HTR-8/SVneo (cell line): ENCODE results near the gene F10.

Experiments used
- DNase-seq: peaks from one replicate; pipeline ENCODE4 v3.0.0; 2011; ENCODE audit warnings: low spot score, mixed read lengths; ENCODE audit not compliant: insufficient read length
- FAIRE-seq: peaks from 2 replicates; lab custom pipeline; 2011; peaks lifted over from hg19 to GRCh38; lab: Jason Lieb, UNC

F10 gene

DNA sequence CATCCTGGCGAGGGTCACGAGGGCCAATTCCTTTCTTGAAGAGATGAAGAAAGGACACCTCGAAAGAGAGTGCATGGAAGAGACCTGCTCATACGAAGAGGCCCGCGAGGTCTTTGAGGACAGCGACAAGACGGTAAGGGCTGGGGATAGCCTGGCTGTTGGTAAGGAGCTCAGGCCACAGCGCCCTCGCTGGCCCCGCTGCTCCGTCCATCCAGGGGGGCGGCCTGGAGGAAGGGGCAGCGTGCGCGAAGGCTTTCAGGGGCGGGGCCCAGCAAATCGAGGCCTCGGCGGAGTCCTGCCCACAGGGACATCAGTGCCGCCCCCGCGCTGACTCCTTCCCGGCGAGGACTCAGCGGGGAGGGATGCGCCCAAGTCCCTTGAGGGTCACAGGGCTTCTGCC, 6.9 kb downstream of the F10 start:
- no peak for FAIRE-seq
- no peak for DNase-seq

DNA sequence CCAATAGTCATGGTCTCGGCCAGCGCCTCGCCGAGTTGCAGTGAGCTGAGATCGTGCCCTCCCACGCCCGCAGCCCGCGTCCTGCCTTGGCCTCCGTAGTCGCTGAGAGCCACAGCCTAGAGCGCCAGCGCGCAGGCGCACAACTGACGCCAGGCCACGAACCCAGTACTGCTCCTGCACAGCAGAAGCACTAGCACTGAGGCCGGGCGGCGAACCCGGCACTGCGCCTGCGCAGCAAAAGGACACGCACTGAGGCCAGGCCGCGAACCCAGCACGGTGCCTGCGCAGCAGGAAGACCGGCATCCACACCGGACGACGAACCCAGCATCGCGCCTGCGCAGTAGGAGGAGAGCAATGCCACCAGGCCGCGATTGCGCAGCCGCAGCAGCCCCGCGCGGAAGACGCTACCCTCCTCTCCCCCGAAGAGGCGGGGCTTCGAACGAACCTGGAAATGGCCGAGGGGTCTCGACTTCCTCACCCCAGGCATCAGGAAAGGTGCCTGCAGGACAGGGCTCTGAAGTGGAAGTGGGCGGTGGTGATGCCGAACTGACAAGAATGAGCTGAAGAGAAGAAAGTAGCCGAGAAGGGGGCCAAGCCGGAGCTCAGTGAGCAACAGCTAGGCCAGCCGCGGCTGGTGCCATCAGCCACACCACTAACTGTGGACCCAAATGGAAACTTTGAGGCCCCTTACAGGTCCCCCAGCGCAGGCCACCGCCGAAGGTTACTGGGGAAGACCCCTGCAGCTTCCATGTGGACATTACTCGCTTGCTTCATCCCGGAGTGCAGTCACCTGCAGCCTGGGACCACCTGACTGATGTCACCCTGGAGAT, 7.5 kb downstream of the F10 start:
- FAIRE-seq, result no peak
- no peak for DNase-seq

DNA sequence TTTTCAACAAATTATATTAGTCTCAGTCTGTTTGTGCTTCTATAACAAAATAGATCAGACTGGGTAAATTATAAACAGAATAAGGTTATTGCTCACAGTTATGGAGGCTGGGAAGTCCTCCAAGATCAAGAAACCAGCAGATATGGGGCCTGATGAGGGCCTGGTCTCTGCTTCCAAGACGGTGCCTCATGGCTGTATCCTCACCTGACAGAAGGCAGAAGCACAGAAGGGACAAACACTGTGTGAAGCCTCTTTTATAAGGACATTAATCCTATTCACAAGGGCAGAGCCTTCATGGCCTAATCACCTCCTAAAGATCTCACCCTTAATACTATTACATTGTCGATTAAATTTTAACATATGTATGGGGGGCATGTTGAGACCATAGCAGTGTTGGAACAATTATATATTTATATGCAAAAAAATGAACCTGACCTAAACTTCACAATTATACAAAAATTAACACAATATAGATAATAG, 12.7 kb downstream of the F10 start:
- DNase-seq, result no peak
- no peak for FAIRE-seq

- FAIRE-seq (no peak), DNase-seq (no peak)
These were observed 15.2 kb downstream of the F10 start for GRCh38 chr13:113137691-113138298.

DNA sequence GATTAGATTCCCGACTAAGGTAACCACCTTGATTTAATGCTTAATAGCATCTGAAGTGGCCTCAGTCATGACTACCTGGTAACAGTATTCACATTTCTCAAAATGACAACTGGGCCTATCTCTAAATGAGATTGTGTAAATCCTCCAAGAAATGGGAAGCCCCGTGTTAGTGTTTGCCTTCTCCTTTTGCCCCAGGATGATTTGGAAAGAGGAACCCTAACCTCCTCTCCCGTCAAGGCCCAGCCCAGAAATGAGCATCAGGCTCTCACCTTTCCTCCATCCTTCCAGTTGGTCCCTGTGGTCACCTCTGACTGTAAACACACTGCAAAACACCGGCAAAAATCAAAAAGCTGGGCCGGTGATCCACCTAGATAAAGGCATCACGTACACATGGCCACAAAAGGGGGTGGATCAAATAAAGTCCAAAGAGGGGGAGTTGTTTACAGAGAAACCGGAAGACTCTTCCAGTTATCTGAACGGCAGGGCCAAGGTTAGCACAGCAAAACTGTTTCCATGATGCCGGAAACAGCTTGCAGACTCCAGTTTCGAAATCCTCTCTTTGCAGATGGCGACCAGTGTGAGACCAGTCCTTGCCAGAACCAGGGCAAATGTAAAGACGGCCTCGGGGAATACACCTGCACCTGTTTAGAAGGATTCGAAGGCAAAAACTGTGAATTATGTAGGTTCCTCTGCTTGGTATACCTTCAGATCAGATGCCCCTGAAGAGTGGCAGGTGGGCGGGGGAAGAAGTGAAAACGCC, 16.4 kb downstream of the F10 start:
- FAIRE-seq (no peak), DNase-seq (no peak)

GRCh38 chr13:113139577-113139976, 17.0 kb downstream of the F10 start:
- no peak for FAIRE-seq

DNA sequence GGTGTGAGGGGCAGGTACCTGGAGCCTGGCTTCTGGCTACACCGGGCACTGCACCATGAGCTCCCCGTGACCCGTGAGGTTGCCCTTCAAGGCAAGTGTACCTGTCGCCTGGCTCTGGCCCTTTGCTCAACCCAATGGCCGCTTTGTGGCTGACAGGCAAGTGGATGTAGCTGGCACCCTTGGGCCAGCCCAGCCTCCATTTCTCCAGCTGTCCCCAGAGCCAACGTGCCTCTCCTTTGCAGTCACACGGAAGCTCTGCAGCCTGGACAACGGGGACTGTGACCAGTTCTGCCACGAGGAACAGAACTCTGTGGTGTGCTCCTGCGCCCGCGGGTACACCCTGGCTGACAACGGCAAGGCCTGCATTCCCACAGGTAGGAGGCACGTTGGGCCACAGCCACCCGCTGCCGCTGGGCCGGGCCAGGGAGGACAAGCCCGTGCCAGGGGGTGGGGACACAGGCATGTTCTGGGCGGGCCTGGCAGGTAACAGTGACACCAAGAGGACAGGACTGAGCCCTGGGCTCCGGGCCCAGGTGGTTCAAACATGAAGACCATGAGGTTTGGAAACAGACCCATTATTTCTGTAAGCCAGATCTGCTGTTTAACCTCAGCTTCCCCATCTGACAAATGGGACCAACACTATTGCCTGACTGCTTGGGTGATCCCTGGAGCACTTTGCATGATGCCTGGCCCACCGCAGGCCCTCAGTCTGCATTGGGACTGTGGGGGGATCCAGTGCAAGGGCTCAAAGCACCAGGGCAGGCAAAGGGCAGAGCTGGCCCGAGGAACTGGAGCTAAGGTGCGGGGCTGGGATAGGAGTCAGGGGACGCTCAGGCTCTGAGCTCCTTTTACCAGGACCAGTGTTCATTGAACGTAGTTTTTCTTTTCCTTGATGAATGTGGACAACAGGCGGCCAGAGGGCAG, 18.3 kb downstream of the F10 start:
- DNase-seq, result no peak
- FAIRE-seq, result no peak

More at GRCh38 chr13:113139577-113139976, 17.0 kb downstream of the F10 start:
- no peak for DNase-seq

- FAIRE-seq (no peak), DNase-seq (no peak)
These were observed 19.0 kb downstream of the F10 start for GRCh38 chr13:113141601-113141970.

DNA sequence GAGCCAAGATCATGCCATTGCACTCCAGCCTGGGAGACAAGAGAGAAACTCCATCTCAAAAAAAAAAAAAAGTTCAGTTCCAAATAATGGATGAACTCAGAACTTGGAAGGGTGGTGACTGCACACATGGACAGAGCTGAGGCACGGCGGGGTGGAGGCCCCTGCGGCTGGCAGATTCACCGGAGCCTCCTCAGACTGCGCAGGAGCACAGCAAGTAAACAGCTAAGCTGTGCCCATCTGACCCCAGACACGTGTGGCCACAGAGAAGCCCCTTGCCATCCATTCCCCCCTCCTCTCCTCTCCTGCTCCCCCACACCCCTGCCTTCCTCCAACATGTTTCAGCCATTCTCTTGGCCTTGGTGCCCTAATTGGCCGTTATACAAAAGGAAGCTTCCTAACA, 20.3 kb downstream of the F10 start:
- FAIRE-seq (no peak), DNase-seq (no peak)

- DNase-seq (no peak), FAIRE-seq (no peak)
These were observed 21.1 kb downstream of the F10 start for GRCh38 chr13:113143466-113144254.

GRCh38 chr13:113144255-113144629, 21.6 kb downstream of the F10 start:
- FAIRE-seq (no peak), DNase-seq (no peak)

DNA sequence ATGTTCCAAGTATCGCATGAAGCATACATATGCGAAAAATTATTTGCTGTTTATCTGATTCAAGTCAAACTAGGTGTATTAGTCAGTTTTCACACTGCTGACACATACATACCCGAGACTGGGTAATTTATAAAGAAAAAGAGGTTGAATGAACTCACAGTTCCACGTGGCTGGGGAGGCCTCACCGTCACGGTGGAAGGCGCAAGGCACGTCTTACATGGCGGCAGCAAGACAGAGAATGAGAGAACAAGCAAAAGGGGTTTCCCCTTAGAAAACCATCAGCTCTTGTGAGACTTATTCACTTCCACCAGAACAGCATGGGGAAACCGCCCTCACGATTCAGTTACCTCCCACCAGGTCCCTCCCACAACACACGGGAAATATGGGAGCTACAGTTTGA, 22.9 kb downstream of the F10 start:
- DNase-seq (no peak), FAIRE-seq (no peak)

DNA sequence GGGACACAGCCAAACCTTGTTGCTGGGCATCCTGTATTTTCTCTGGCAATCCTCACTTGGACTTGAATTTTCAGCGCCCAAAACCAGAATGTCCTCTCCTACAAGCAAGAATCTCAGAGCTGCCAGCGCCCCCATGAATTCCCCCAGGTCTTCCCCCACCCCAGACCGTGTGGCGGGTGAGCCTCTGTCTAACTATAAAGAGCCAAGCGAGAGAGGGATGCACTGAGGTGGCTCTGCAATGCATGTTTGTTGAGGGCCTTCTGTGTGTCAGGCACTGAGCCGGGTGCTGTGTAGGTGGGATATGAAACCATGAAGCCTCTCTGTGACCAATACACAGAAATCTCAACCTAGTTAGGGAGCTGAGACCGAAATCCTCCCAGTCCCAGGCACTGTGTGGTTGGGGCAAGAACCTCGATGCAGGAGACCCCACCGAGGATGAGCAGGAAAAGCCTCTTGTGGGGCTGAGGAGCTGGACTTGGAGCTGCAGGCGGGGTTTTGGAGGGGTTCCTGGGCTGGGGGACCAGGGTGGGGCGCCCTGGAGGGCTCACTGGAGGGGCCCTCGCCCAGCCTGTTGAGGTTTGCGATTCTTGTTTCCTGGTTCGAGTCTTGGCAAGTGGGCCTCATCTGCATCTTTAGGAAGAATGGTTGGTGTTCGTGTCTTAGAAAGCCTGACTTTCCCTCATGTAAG, 23.5 kb downstream of the F10 start:
- FAIRE-seq (no peak), DNase-seq (no peak)

DNA sequence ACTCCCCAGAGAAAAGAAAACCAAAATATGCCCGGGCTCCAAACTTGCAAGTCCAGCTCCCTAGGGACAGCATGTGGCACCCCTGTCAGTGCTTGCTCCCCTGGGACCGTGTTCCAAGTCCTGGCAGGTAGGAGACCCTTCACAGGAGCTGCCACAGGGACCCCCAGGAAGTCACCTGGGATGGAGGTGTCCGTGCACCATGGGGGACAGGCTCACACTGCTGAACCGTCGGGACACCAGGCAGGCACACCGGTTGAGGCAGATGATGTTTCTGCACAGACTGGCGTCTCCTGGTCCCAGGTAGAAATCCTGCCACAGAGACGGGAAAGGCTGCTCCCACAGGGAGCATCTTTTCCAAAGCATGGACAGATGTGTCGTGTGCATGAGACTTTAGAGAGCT, 24.2 kb downstream of the F10 start:
- no peak for DNase-seq
- FAIRE-seq, result no peak

- DNase-seq, result no peak
- no peak for FAIRE-seq
These were observed 24.6 kb downstream of the F10 start for GRCh38 chr13:113147206-113147605.

GRCh38 chr13:113148407-113148806, 25.8 kb downstream of the F10 start:
- FAIRE-seq, result no peak
- no peak for DNase-seq

GRCh38 chr13:113148940-113149503, 26.4 kb downstream of the F10 start:
- FAIRE-seq (no peak), DNase-seq (no peak)

GRCh38 chr13:113149711-113150549, 27.3 kb downstream of the F10 start:
- DNase-seq (no peak), FAIRE-seq (no peak)
